ENCODE results near the gene KHDC4.

The KHDC4 gene

DNA sequence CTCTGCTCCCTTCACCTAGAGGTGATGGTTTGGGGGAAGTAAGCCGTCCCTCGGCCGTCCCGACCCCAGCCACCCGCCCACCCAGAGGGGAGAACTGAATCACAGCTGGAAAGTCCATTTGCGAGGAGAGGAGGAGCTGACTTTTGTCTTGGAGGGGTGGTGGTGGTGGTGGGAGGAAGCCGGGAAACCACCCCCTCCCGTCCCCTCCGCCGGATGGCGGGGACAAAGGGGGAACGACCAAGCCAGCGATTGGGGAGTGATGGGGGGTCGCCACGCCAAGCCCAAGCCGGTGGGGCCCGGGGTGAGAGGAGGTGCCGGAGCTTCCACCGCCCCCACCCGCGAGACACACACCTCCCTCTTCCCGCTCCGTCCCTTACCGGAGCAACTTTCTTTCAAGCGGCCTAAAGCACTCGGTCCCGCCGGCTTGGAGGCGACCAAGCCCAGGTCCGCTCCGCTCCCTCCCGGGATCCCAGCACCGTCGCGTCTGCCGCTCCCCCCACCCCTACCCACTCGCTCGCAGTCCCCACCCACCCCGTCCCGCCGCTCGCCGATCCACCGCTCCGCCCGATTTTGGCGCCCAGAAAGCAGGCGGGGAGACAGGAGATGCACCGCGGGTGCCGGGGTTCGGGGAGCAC lies 43.6 kb upstream of the KHDC4 start (continued):
- TF ChIP-seq ZNF518A (tag by site-specific recombination; conservative IDR thresholded peaks at IDR 0.05; ENCODE audit: low read depth): no peak
- TF ChIP-seq, protein P1, sequence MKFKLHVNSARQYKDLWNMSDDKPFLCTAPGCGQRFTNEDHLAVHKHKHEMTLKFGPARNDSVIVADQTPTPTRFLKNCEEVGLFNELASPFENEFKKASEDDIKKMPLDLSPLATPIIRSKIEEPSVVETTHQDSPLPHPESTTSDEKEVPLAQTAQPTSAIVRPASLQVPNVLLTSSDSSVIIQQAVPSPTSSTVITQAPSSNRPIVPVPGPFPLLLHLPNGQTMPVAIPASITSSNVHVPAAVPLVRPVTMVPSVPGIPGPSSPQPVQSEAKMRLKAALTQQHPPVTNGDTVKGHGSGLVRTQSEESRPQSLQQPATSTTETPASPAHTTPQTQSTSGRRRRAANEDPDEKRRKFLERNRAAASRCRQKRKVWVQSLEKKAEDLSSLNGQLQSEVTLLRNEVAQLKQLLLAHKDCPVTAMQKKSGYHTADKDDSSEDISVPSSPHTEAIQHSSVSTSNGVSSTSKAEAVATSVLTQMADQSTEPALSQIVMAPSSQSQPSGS (tag by site-specific recombination; IDR thresholded peaks at IDR 0.05; ENCODE audit: low read depth): no peak
- TF ChIP-seq KLF7 (tag by site-specific recombination; IDR thresholded peaks at IDR 0.05; ENCODE audit: borderline replicate concordance): no peak
- no peak for TF ChIP-seq ZNF138 (tag by site-specific recombination; IDR thresholded peaks at IDR 0.05; ENCODE audit: borderline replicate concordance)
- TF ChIP-seq, protein P2, sequence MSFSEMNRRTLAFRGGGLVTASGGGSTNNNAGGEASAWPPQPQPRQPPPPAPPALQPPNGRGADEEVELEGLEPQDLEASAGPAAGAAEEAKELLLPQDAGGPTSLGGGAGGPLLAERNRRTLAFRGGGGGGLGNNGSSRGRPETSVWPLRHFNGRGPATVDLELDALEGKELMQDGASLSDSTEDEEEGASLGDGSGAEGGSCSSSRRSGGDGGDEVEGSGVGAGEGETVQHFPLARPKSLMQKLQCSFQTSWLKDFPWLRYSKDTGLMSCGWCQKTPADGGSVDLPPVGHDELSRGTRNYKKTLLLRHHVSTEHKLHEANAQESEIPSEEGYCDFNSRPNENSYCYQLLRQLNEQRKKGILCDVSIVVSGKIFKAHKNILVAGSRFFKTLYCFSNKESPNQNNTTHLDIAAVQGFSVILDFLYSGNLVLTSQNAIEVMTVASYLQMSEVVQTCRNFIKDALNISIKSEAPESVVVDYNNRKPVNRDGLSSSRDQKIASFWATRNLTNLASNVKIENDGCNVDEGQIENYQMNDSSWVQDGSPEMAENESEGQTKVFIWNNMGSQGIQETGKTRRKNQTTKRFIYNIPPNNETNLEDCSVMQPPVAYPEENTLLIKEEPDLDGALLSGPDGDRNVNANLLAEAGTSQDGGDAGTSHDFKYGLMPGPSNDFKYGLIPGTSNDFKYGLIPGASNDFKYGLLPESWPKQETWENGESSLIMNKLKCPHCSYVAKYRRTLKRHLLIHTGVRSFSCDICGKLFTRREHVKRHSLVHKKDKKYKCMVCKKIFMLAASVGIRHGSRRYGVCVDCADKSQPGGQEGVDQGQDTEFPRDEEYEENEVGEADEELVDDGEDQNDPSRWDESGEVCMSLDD (tag by site-specific recombination; IDR thresholded peaks at IDR 0.05): no peak
- TF ChIP-seq ZNF792 (tag by site-specific recombination; IDR thresholded peaks at IDR 0.05): no peak
- TF ChIP-seq GLI2 (tag by site-specific recombination; IDR thresholded peaks at IDR 0.05; ENCODE audit: borderline replicate concordance, low read depth): no peak
- no peak for TF ChIP-seq ZNF10 (tag by site-specific recombination; IDR thresholded peaks at IDR 0.05)
- TF ChIP-seq SP7 (tag by site-specific recombination; IDR thresholded peaks at IDR 0.05): no peak
- no peak; the same call in 1 of the 2 replicates for TF ChIP-seq ZNF341 (tag by site-specific recombination; IDR thresholded peaks at IDR 0.05; ENCODE audit: low read depth)
- peak; percentile 96 for TF ChIP-seq MYNN (tag by site-specific recombination; IDR thresholded peaks at IDR 0.05; ENCODE audit: borderline replicate concordance)

- Histone ChIP-seq H3K4me3 (ENCODE audit: low read depth, low read length) (peak overlapping the region; percentile 91), H3K36me3 (ENCODE audit: control insufficient read depth in 2 of 2, insufficient read depth in 1 of 2, low read length in 2 of 2) (peaks cover 0 to 7% of the 10 kb centered on the region in 2 experiments; a peak in 2 of 3 replicates), H3K4me1 (ENCODE audit: control insufficient read depth, insufficient read depth, low read length) (peaks cover 36% of the 10 kb centered on the region), H3K27ac (ENCODE audit: extremely low read depth, low read depth, low read length) (peak overlapping the region; percentile 97), H3K9me3 (ENCODE audit: control insufficient read depth, insufficient read depth, low read depth, low read length) (no peaks in the 10 kb centered on the region)
- ChIA-PET POLR2A (interaction anchor here (0.5 to 4.4 kb wide), 16 partner anchors 9 to 310 kb away, joined by 3 to 28 read pairs (median 4); partner anchors contain the start of genes KHDC4 and SYT11), CTCF (interaction anchor here (0.5 to 4.7 kb wide), 13 partner anchors 12 to 528 kb away, joined by 3 to 45 read pairs (median 4); partner anchors contain the start of gene RXFP4)
- TF ChIP-seq, protein P3, sequence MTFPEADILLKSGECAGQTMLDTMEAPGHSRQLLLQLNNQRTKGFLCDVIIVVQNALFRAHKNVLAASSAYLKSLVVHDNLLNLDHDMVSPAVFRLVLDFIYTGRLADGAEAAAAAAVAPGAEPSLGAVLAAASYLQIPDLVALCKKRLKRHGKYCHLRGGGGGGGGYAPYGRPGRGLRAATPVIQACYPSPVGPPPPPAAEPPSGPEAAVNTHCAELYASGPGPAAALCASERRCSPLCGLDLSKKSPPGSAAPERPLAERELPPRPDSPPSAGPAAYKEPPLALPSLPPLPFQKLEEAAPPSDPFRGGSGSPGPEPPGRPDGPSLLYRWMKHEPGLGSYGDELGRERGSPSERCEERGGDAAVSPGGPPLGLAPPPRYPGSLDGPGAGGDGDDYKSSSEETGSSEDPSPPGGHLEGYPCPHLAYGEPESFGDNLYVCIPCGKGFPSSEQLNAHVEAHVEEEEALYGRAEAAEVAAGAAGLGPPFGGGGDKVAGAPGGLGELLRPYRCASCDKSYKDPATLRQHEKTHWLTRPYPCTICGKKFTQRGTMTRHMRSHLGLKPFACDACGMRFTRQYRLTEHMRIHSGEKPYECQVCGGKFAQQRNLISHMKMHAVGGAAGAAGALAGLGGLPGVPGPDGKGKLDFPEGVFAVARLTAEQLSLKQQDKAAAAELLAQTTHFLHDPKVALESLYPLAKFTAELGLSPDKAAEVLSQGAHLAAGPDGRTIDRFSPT (tag by site-specific recombination; IDR thresholded peaks at IDR 0.05): peak; percentile 34; the same call in 1 of the 2 replicates
- TF ChIP-seq OVOL3 (tag by site-specific recombination; IDR thresholded peaks at IDR 0.05) (no peak), PRDM1 (tag by site-specific recombination; IDR thresholded peaks at IDR 0.05) (no peak), KLF10 (tag by site-specific recombination; IDR thresholded peaks at IDR 0.05) (no peak), ZNF692 (tag by site-specific recombination; IDR thresholded peaks at IDR 0.05) (no peak), MZF1 (tag by site-specific recombination; IDR thresholded peaks at IDR 0.05; ENCODE audit: borderline replicate concordance) (0 out of 2 replicates have a peak, but pooled peaks have one; percentile 83), ZNF514 (tag by site-specific recombination; IDR thresholded peaks at IDR 0.05) (no peak), FEZF1 (tag by site-specific recombination; IDR thresholded peaks at IDR 0.05) (no peak), ZNF114 (tag by site-specific recombination; IDR thresholded peaks at IDR 0.05) (no peak)
Measured at GRCh38 chr1:155976913-155977689, 42.9 kb upstream of the KHDC4 start.

All from HEK293 (cell line).